ENCODE measurements around the gene RNLS.
"Not testable (repeated sequence)": the region's sequence is repeated elsewhere in the genome, so short reads cannot be mapped to it uniquely, and the experiment has no call there.

The RNLS gene

DNA sequence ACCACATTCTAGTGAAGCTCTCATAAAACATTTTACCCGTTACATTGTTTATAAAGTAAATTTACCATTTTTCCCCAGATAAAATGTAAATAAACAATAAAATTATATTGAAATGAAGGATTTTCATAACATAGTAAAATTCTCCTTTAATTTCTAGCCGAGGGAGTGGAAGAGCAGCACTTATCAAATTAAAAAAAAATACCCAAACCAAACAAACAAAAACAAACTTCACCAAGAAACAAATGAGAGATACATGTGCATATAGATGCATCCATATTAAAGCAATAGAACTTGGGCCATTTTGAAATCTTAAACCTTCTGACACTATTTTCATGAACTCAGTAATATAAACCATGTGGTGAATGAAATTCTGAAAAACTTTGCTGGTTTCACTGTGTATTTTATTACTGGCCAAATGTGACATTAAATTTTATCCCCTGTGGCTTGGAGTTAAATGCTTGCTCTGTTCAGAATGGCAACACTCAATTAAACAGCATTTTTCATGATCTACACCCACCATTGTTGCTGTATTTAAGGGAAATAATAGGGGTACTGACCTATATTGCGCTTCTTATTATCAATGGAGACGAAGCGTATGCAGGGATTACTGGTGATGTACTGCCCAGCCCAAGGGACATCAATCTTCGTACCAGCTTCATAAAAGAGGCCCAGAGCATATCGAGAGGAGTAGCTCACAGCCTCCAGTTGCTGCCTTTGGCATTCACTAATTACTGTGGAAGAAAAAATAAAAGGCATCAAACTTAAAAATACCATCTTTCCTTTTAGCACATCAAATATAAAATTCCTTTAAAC is 220.9 kb downstream of the RNLS start:
- H3K36me3 ChIP-seq (ENCODE audit: control insufficient read depth, insufficient read depth, low read length): no peaks in the 10 kb centered on the region
- no peak overlapping the region for H3K4me3 ChIP-seq (ENCODE audit: low read depth, low read length)
- H3K9ac ChIP-seq: no peak overlapping the region
- no peak overlapping the region for H3K4me2 ChIP-seq (ENCODE audit: low read length)
- no peaks in the 10 kb centered on the region for H3K27me3 ChIP-seq (ENCODE audit: control insufficient read depth, insufficient read depth, low read length)
- no peaks in the 10 kb centered on the region for H3K9me3 ChIP-seq (ENCODE audit: control insufficient read depth, low read length)
- H3K79me2 ChIP-seq: no peaks in the 10 kb centered on the region
- no peak overlapping the region for H3K27ac ChIP-seq
- no peaks in the 10 kb centered on the region for H3K4me1 ChIP-seq
- TF ChIP-seq, protein P1, sequence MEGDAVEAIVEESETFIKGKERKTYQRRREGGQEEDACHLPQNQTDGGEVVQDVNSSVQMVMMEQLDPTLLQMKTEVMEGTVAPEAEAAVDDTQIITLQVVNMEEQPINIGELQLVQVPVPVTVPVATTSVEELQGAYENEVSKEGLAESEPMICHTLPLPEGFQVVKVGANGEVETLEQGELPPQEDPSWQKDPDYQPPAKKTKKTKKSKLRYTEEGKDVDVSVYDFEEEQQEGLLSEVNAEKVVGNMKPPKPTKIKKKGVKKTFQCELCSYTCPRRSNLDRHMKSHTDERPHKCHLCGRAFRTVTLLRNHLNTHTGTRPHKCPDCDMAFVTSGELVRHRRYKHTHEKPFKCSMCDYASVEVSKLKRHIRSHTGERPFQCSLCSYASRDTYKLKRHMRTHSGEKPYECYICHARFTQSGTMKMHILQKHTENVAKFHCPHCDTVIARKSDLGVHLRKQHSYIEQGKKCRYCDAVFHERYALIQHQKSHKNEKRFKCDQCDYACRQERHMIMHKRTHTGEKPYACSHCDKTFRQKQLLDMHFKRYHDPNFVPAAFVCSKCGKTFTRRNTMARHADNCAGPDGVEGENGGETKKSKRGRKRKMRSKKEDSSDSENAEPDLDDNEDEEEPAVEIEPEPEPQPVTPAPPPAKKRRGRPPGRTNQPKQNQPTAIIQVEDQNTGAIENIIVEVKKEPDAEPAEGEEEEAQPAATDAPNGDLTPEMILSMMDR (IDR thresholded peaks at IDR 0.05): no peak
- H2AFZ ChIP-seq: no peak overlapping the region

DNA sequence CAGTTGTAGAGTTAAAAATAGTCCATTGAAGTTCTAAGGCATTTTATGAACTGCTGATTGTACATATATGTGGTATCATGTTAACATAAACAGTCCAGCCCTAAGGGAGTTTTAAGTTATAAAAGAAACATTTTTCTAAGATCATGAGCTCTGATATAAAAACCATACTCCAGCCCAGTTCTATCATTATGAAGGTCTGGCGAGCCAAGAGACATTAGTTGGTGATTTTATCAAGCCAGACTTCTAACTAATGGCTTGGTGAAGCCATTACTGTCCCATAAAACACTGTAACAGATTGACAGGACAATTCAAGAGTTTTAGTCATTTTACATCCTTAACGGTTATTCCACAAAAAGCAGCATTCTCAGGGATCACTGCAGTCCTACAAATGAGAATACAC is 221.6 kb downstream of the RNLS start:
- TF ChIP-seq, protein P1 (IDR thresholded peaks at IDR 0.05): no peak
- H3K4me3 ChIP-seq (ENCODE audit: low read depth, low read length): no peak overlapping the region
- H3K9ac ChIP-seq: no peak overlapping the region
- no peak overlapping the region for H2AFZ ChIP-seq
- no peak overlapping the region for H3K27ac ChIP-seq
- H3K4me2 ChIP-seq (ENCODE audit: low read length): no peak overlapping the region
- H3K79me2 ChIP-seq: no peaks in the 10 kb centered on the region
- H3K27me3 ChIP-seq (ENCODE audit: control insufficient read depth, insufficient read depth, low read length): no peaks in the 10 kb centered on the region
- no peaks in the 10 kb centered on the region for H3K4me1 ChIP-seq
- H3K36me3 ChIP-seq (ENCODE audit: control insufficient read depth, insufficient read depth, low read length): no peaks in the 10 kb centered on the region
- H3K9me3 ChIP-seq (ENCODE audit: control insufficient read depth, low read length): no peaks in the 10 kb centered on the region

DNA sequence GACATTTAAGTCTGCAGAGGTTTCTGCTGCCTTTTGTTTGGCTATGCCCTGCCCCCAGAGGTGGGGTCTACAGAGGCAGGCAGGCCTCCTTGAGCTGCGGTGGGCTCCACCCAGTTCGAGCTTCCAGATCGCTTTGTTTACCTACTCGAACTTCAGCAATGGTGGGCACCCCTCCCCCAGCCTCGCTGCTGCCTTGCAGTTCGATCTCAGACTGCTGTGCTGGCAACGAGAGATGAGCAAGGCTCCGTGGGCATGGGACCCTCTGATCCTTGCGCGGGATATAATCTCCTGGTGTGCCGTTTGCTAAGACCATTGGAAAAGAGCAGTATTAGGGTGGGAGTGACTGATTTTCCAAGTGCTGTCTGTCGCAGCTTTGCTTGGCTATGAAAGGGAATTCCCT is 227.4 kb downstream of the RNLS start:
- not testable (repeated sequence) for H2AFZ ChIP-seq; H3K79me2 ChIP-seq; H3K9ac ChIP-seq; H3K9me3 ChIP-seq (ENCODE audit: control insufficient read depth, low read length); H3K36me3 ChIP-seq (ENCODE audit: control insufficient read depth, insufficient read depth, low read length); H3K27me3 ChIP-seq (ENCODE audit: control insufficient read depth, insufficient read depth, low read length); H3K4me3 ChIP-seq (ENCODE audit: low read depth, low read length); H3K27ac ChIP-seq; H3K4me1 ChIP-seq; H3K4me2 ChIP-seq (ENCODE audit: low read length)

DNA sequence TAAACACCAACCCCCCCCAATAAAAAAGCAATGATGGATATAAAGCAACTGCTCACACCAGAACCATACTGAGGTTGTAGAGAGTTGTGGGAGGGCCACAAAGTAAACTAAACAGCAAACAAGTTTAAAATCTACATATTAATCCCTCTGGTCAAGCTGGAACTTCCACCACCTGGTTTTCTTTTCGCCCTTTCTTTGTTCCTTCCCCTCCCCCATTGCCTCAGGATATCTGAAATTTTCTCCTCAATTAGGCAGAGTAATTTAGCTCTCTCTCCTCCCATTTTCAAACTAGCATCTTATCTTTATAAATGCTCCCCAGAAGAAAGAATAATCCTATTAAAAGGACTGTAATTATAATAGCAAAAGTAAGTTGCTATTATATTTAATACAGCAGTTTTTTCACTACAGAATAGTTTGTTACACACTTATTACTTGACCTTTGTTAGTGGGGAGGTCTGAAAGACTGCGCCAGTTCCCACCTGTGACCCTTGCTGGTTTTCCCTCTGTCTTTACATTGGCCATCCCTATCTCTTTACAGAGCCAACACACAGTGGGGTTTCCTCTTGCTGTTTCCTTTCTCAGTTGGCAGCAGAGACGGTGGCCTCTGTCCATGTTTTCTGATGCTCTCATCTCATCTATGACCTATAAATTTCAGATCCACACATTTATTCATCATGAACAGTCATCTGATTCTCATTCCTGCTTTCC is 235.4 kb downstream of the RNLS start:
- Histone ChIP-seq H3K79me2 (no peaks in the 10 kb centered on the region), H3K4me2 (ENCODE audit: low read length) (no peak overlapping the region), H2AFZ (no peak overlapping the region), H3K4me3 (ENCODE audit: low read depth, low read length) (no peak overlapping the region), H3K36me3 (ENCODE audit: control insufficient read depth, insufficient read depth, low read length) (no peaks in the 10 kb centered on the region), H3K27me3 (ENCODE audit: control insufficient read depth, insufficient read depth, low read length) (no peaks in the 10 kb centered on the region), H3K9me3 (ENCODE audit: control insufficient read depth, low read length) (no peaks in the 10 kb centered on the region), H3K9ac (no peak overlapping the region), H3K4me1 (peaks cover 3% of the 10 kb centered on the region), H3K27ac (no peak overlapping the region)
- TF ChIP-seq, protein P1 (IDR thresholded peaks at IDR 0.05): no peak

DNA sequence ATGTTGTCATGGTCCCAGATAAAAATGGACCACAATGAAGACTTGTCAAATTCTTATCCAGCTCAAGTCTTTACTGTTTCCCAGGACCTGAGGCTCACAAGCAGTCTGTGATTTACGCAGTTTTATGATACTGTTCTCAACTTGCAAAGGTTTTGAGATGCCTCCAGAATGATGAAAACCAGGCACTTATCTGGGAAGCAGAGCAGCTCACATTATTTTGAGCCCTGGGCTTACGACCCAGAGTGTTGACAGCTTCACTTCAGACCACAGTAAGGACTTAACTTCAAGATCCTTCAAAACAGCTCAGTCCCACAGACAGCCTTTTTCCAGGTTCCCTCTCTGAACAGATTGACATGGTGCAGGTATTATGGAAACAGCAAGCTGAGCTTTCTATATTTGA is 236.1 kb downstream of the RNLS start:
- H3K9me3 ChIP-seq (ENCODE audit: control insufficient read depth, low read length): no peaks in the 10 kb centered on the region
- TF ChIP-seq, protein P1 (IDR thresholded peaks at IDR 0.05): no peak
- peaks cover 3% of the 10 kb centered on the region for H3K4me1 ChIP-seq
- no peak overlapping the region for H3K9ac ChIP-seq
- H3K27me3 ChIP-seq (ENCODE audit: control insufficient read depth, insufficient read depth, low read length): no peaks in the 10 kb centered on the region
- H3K79me2 ChIP-seq: no peaks in the 10 kb centered on the region
- no peak overlapping the region for H2AFZ ChIP-seq
- no peak overlapping the region for H3K27ac ChIP-seq
- H3K36me3 ChIP-seq (ENCODE audit: control insufficient read depth, insufficient read depth, low read length): no peaks in the 10 kb centered on the region
- H3K4me3 ChIP-seq (ENCODE audit: low read depth, low read length): no peak overlapping the region
- H3K4me2 ChIP-seq (ENCODE audit: low read length): no peak overlapping the region
